COLO829 (cell line): ENCODE data around the gene AGBL3.

Experiments
- DNase-seq: peaks from one replicate; pipeline ENCODE4 v3.0.0; 2012; ENCODE audit warnings: low spot score

AGBL3 gene

GRCh38 chr7:135147899-135148721 lies 161.8 kb downstream of the AGBL3 start, which contains the start of gene TMEM140:
TMEM140 (plus strand) TSS chr7:135148072; CDS start chr7:135164442, 16,370 bp downstream.
- DNase-seq: peak; percentile 76

GRCh38 chr7:135150072-135150782 lies 163.9 kb downstream of the AGBL3 start:
- DNase-seq: no peak

- DNase-seq: no peak
These were observed 164.8 kb downstream of the AGBL3 start for GRCh38 chr7:135151132-135151531.

- DNase-seq: no peak
These were observed 165.2 kb downstream of the AGBL3 start for GRCh38 chr7:135151533-135151932.

- DNase-seq: no peak
These were observed 166.1 kb downstream of the AGBL3 start for GRCh38 chr7:135152442-135152841.

GRCh38 chr7:135154734-135155133 lies 168.4 kb downstream of the AGBL3 start:
- DNase-seq: no peak

- no peak for DNase-seq
These were observed 170.0 kb downstream of the AGBL3 start for GRCh38 chr7:135156290-135156689.

GRCh38 chr7:135158141-135158655 lies 171.9 kb downstream of the AGBL3 start:
- DNase-seq: no peak

GRCh38 chr7:135158874-135159273 lies 172.6 kb downstream of the AGBL3 start:
- no peak for DNase-seq

GRCh38 chr7:135159359-135160085 lies 173.2 kb downstream of the AGBL3 start:
- no peak for DNase-seq

- no peak for DNase-seq
These were observed 174.0 kb downstream of the AGBL3 start for GRCh38 chr7:135160098-135160857.

- no peak for DNase-seq
These were observed 174.7 kb downstream of the AGBL3 start for GRCh38 chr7:135160858-135161653.

- no peak for DNase-seq
These were observed 175.4 kb downstream of the AGBL3 start for GRCh38 chr7:135161669-135162068.

- no peak for DNase-seq
These were observed 176.2 kb downstream of the AGBL3 start for GRCh38 chr7:135162382-135163001.

GRCh38 chr7:135164357-135165061 lies 178.2 kb downstream of the AGBL3 start:
- DNase-seq: peak; percentile 78

- DNase-seq: no peak
These were observed 179.6 kb downstream of the AGBL3 start for GRCh38 chr7:135165862-135166261.

GRCh38 chr7:135166338-135166990 lies 180.2 kb downstream of the AGBL3 start:
- DNase-seq: no peak

GRCh38 chr7:135167365-135167917 lies 181.1 kb downstream of the AGBL3 start:
- no peak for DNase-seq

GRCh38 chr7:135168001-135168400 lies 181.7 kb downstream of the AGBL3 start:
- peak; percentile 71 for DNase-seq
